ENCODE measurements around the gene SPRED1.

SPRED1 gene

GRCh38 chr15:38285456-38285855, 32.8 kb downstream of the SPRED1 start:
- no peak for FAIRE-seq

DNA sequence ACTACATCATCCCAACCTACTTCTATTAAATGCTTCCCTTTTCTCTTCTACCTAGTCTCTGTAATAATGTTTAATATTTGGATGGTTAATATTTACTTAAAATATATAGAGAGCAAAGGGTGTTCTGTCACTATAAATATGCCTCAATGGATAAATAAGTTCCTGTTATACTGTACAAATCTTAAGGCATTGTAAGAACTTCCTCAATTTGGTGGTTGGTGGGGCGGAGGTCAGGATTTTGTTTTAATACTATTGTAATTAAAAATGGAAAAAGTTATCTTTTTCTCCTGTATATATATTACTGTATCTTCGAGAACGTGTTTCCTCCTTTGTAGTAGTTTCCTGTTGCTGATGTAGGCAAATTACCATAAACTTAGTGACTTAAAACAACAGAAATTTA, 41.5 kb downstream of the SPRED1 start:
- FAIRE-seq = no peak

DNA sequence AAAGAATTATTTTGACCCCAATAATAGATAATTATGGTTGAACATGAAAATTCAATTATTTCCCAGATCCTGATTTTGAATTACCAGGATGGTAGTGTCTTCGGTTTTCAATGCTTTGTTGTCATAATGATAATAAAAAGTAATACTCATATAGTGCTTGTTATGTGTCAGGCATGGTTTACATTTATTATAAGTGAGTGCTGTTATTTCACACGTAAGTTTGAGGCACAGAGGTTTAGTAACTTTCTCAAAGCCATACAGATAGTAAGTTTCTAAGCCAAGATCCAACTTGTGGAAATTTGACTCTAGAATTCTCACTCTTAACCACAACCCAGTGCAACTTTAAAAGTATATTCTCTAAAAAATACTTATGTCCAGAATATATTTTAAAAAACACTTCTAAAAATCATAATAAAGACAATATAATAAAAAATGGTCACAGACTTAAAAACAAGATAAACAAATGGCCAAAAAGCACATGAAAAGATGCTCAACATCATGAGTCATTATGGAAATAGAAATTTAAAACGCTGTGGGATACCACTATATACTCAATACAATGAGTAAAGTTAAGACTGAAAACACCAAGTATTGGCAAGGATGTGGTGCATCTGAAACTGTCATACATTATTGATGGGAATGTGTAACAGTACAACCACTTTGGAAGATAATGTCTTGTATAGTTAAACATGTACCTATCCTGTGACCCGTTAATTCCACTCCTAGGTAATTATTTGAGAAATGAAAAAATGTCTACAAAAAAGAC, 45.2 kb downstream of the SPRED1 start:
- no peak for FAIRE-seq

- no peak for FAIRE-seq
Measured at GRCh38 chr15:38299216-38299615, 46.6 kb downstream of the SPRED1 start.

DNA sequence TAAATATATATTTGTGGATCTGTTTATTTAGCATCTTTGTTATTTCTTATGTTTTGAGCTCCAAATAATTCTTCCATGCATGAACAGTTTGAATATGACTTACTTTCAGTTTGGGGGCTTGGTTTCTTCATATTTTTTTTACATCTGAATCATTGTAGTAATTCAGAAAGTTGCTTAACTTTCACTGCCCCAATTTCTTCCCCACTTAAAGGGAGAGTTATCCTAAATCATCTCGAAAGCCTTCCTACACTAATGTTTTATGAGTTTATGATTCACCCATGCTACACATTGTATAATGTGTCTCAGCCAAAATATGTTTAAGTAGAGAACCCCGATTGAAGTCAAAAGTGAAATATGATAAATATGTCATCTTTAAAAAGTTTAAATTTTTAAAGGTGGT, 47.8 kb downstream of the SPRED1 start:
- no peak for FAIRE-seq

- FAIRE-seq = no peak
Measured at GRCh38 chr15:38304481-38304880, 51.8 kb downstream of the SPRED1 start.

DNA sequence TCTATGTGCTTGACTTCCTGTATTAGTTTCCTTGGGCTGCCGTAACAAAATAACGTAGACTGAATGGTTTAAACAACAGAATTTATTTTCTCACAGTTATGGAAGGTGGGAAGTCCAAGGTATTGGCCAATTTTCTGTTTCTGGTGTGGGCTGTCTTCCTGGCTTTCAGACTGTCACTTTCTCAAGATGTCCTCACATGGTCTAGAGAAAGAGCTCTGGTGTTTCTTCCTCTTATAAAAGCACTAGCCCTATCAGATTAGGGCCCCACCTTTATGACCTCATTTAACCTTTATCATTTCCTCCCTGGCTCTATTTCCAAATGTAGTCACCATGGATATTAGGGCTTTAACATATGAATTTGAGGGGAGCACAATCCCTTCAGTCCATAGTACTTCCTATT, 54.6 kb downstream of the SPRED1 start:
- FAIRE-seq = no peak

- no peak for FAIRE-seq
Measured at GRCh38 chr15:38307861-38308641, 55.4 kb downstream of the SPRED1 start.

GRCh38 chr15:38308797-38309196, 56.2 kb downstream of the SPRED1 start:
- no peak for FAIRE-seq

DNA sequence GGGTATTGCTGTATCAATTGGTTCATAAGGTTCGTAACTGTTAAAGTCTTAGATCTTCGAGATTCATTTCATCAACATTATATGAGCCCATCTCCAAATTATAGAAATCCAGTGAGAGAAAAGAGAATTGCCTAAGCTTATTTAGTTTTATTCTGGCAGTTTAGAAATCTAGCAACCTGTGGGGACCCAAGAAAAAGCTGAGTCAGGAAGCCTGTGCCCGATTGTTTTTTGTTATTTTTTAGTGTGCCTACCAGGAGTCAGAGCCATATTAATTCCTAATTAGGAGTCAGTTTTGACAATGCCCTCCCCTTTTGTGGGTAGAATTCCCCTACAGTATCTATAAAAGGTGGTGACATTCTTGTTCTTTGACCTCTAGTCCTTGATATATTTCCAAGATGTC, 59.6 kb downstream of the SPRED1 start:
- no peak for FAIRE-seq

DNA sequence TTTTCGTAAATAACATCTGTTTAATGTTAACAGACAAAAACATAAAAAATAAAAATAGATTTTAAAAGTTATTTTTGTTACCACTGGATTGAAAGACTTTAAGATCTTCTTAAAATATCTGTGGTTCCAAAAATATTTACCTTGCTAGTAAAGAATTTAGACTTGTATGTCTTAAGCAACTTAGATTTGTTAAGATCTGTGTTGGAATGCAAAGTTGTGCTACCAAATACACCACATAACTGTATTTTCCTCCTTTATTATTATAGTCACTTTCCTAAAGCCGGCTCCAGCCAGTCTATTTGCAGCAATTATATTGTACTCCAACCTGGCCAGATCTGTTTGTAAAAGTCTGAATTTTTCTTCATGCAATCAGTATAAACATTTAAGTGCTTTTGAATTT, 63.7 kb downstream of the SPRED1 start:
- FAIRE-seq = peak; percentile 91

GRCh38 chr15:38320181-38320580, 67.5 kb downstream of the SPRED1 start:
- no peak for FAIRE-seq

DNA sequence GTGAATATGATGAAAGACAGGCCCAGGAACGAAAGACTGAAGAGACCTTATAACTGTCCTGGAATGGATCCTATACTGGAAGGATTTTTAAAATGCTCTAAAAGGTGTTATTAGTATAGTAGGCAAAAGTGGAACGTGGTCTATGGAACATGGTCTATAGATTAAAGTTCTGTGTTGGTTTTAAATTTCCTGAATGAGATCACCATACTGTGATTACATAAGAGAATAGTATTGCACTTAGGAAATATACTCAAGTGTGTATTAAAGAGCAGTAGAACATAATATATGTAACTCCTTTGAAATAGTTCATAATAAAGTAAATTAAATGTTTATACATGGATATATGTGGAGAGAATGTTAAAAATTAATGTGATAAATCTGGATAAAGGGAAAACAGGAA, 68.2 kb downstream of the SPRED1 start:
- FAIRE-seq = no peak

- FAIRE-seq = no peak
Measured at GRCh38 chr15:38323895-38324294, 71.3 kb downstream of the SPRED1 start.

GRCh38 chr15:38324939-38325647, 72.5 kb downstream of the SPRED1 start:
- FAIRE-seq = no peak

DNA sequence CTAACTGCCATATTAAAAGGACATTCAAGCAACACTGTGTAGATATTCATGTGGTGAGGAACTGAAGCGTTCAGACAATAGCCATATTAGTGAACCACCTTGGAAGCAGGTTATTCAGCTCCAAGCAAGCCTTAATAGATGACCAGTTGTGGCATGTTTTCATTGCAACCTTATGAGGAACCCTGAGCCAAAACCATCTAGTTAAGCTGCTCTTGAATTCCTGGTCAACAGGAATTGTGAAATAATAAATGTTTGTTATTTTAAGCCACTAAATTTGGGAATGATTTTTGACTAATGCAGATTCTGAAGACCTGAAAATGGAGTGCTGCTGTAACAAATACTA, 73.0 kb downstream of the SPRED1 start:
- no peak for FAIRE-seq

DNA sequence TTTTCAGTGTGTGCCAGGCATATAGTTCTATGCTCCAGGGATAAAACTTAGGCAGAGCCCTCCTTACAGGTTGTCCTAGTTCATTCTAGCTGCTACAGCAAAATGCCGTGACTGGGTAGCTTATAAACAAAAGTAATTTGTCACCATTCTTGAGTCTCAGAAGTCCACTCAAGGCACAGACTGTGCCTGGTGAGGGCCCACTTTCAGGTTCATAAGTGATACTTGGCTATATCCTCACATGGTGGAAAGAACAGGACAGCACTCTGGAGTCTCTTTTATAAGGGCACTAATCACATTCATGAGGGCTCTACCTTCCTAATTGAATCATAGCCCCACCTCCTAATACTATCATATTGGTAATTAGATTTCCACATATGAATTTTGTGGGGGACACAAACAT, 80.1 kb downstream of the SPRED1 start:
- no peak for FAIRE-seq

- FAIRE-seq = no peak
Measured at GRCh38 chr15:38335116-38335515, 82.5 kb downstream of the SPRED1 start.

- FAIRE-seq = no peak
Measured at GRCh38 chr15:38344351-38344750, 91.7 kb downstream of the SPRED1 start.

GRCh38 chr15:38349251-38349650, 96.6 kb downstream of the SPRED1 start:
- no peak for FAIRE-seq

GRCh38 chr15:38351466-38351865, 98.8 kb downstream of the SPRED1 start:
- no peak for FAIRE-seq

- FAIRE-seq = no peak
Measured at GRCh38 chr15:38354315-38354929, 101.8 kb downstream of the SPRED1 start.

- FAIRE-seq = no peak
Measured at GRCh38 chr15:38362355-38362754, 109.7 kb downstream of the SPRED1 start.
